ENCODE measurements around the gene MRPL48.

DNA sequence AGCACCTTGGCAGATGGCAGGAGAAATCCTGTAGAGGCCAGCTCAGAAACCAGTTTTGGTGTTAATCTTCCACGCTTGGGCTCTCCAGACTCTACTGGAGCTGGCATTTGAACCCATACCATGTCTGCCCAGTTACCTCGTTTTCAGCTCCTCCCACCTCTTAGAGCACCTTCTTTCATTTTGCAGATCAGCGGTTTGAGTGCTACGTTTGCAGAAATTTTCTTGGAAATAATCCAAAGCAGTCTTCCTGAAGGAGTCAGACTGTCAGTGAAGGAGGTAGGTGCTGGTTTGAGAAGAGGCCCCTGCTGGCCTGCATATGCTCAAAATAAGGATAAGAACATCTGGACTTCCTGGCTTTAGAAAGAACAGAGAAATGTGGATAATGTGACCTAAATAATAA, 75.3 kb downstream of the MRPL48 start:
- TF ChIP-seq, protein P1, sequence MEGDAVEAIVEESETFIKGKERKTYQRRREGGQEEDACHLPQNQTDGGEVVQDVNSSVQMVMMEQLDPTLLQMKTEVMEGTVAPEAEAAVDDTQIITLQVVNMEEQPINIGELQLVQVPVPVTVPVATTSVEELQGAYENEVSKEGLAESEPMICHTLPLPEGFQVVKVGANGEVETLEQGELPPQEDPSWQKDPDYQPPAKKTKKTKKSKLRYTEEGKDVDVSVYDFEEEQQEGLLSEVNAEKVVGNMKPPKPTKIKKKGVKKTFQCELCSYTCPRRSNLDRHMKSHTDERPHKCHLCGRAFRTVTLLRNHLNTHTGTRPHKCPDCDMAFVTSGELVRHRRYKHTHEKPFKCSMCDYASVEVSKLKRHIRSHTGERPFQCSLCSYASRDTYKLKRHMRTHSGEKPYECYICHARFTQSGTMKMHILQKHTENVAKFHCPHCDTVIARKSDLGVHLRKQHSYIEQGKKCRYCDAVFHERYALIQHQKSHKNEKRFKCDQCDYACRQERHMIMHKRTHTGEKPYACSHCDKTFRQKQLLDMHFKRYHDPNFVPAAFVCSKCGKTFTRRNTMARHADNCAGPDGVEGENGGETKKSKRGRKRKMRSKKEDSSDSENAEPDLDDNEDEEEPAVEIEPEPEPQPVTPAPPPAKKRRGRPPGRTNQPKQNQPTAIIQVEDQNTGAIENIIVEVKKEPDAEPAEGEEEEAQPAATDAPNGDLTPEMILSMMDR (conservative IDR thresholded peaks at IDR 0.05 in 1 of 2, IDR thresholded peaks at IDR 0.05 in 1 of 2; ENCODE audit: extremely low read depth in 1 of 2, insufficient read depth in 1 of 2, low read depth in 1 of 2, low read length in 2 of 2): no peak
- TF ChIP-seq EZH2 (IDR thresholded peaks at IDR 0.05; ENCODE audit: borderline replicate concordance, low read length): no peak
